ENCODE data around the gene LAMA2. TPM values are rescaled to one million over a fixed set of nuclear protein-coding genes. Genes with fewer than 3 reads are reported as not detected.

The LAMA2 gene
- total RNA-seq, 1 experiment from 2014 or later: 0.04 TPM

GRCh38 chr6:129267028-129267427 is 384.1 kb downstream of the LAMA2 start:
- Histone ChIP-seq H3K27ac (ENCODE audit: low read length) (no peak overlapping the region), H3K79me2 (ENCODE audit: low read length) (no peaks in the 10 kb centered on the region), H3K4me2 (ENCODE audit: low read depth, low read length, poor library complexity, severe bottlenecking) (no peak overlapping the region), H4K20me1 (ENCODE audit: insufficient read depth, low read depth, low read length) (no peaks in the 10 kb centered on the region), H3K36me3 (ENCODE audit: insufficient read depth, low read length) (no peaks in the 10 kb centered on the region), H3K9me2 (replicated peaks; ENCODE audit: insufficient read depth, low read length) (no peaks in the 10 kb centered on the region), H3K9me3 (ENCODE audit: low read length) (no peaks in the 10 kb centered on the region), H3K9ac (ENCODE audit: low read length) (no peak overlapping the region), H3K27me3 (ENCODE audit: low read length) (no peaks in the 10 kb centered on the region), H3K4me3 (ENCODE audit: low read length) (no peak overlapping the region), H2AFZ (ENCODE audit: low read length) (no peak overlapping the region), H3K4me1 (ENCODE audit: low read length) (no peaks in the 10 kb centered on the region)
- no peak for DNase-seq

GRCh38 chr6:129269076-129269475 is 386.1 kb downstream of the LAMA2 start:
- no peak for DNase-seq
- Histone ChIP-seq H3K36me3 (ENCODE audit: insufficient read depth, low read length) (no peaks in the 10 kb centered on the region), H3K27me3 (ENCODE audit: low read length) (no peaks in the 10 kb centered on the region), H3K4me2 (ENCODE audit: low read depth, low read length, poor library complexity, severe bottlenecking) (no peak overlapping the region), H2AFZ (ENCODE audit: low read length) (no peak overlapping the region), H3K27ac (ENCODE audit: low read length) (no peak overlapping the region), H3K9ac (ENCODE audit: low read length) (no peak overlapping the region), H3K79me2 (ENCODE audit: low read length) (no peaks in the 10 kb centered on the region), H3K4me1 (ENCODE audit: low read length) (no peaks in the 10 kb centered on the region), H3K4me3 (ENCODE audit: low read length) (no peak overlapping the region), H3K9me3 (ENCODE audit: low read length) (no peaks in the 10 kb centered on the region), H4K20me1 (ENCODE audit: insufficient read depth, low read depth, low read length) (no peaks in the 10 kb centered on the region), H3K9me2 (replicated peaks; ENCODE audit: insufficient read depth, low read length) (no peaks in the 10 kb centered on the region)

- no peak overlapping the region for H3K4me3 ChIP-seq (ENCODE audit: low read length)
- no peaks in the 10 kb centered on the region for H3K4me1 ChIP-seq (ENCODE audit: low read length)
- DNase-seq: no peak
- H3K36me3 ChIP-seq (ENCODE audit: insufficient read depth, low read length): no peaks in the 10 kb centered on the region
- no peaks in the 10 kb centered on the region for H3K9me2 ChIP-seq (replicated peaks; ENCODE audit: insufficient read depth, low read length)
- no peaks in the 10 kb centered on the region for H3K27me3 ChIP-seq (ENCODE audit: low read length)
- no peaks in the 10 kb centered on the region for H3K79me2 ChIP-seq (ENCODE audit: low read length)
- H2AFZ ChIP-seq (ENCODE audit: low read length): no peak overlapping the region
- no peak overlapping the region for H3K9ac ChIP-seq (ENCODE audit: low read length)
- H3K9me3 ChIP-seq (ENCODE audit: low read length): no peaks in the 10 kb centered on the region
- H3K4me2 ChIP-seq (ENCODE audit: low read depth, low read length, poor library complexity, severe bottlenecking): no peak overlapping the region
- no peaks in the 10 kb centered on the region for H4K20me1 ChIP-seq (ENCODE audit: insufficient read depth, low read depth, low read length)
- H3K27ac ChIP-seq (ENCODE audit: low read length): no peak overlapping the region
These were observed 387.0 kb downstream of the LAMA2 start for GRCh38 chr6:129269891-129270290.

GRCh38 chr6:129270450-129270849 is 387.5 kb downstream of the LAMA2 start:
- Histone ChIP-seq H3K36me3 (ENCODE audit: insufficient read depth, low read length) (no peaks in the 10 kb centered on the region), H3K27ac (ENCODE audit: low read length) (no peak overlapping the region), H3K9ac (ENCODE audit: low read length) (no peak overlapping the region), H3K4me1 (ENCODE audit: low read length) (no peaks in the 10 kb centered on the region), H3K79me2 (ENCODE audit: low read length) (no peaks in the 10 kb centered on the region), H3K4me2 (ENCODE audit: low read depth, low read length, poor library complexity, severe bottlenecking) (no peak overlapping the region), H3K4me3 (ENCODE audit: low read length) (no peak overlapping the region), H4K20me1 (ENCODE audit: insufficient read depth, low read depth, low read length) (no peaks in the 10 kb centered on the region), H3K9me3 (ENCODE audit: low read length) (no peaks in the 10 kb centered on the region), H3K27me3 (ENCODE audit: low read length) (no peaks in the 10 kb centered on the region), H3K9me2 (replicated peaks; ENCODE audit: insufficient read depth, low read length) (no peaks in the 10 kb centered on the region), H2AFZ (ENCODE audit: low read length) (no peak overlapping the region)
- no peak for DNase-seq

- H3K27me3 ChIP-seq (ENCODE audit: low read length): no peaks in the 10 kb centered on the region
- no peak overlapping the region for H3K9ac ChIP-seq (ENCODE audit: low read length)
- H2AFZ ChIP-seq (ENCODE audit: low read length): no peak overlapping the region
- no peaks in the 10 kb centered on the region for H3K79me2 ChIP-seq (ENCODE audit: low read length)
- no peaks in the 10 kb centered on the region for H3K36me3 ChIP-seq (ENCODE audit: insufficient read depth, low read length)
- no peaks in the 10 kb centered on the region for H3K4me1 ChIP-seq (ENCODE audit: low read length)
- DNase-seq: no peak
- no peaks in the 10 kb centered on the region for H3K9me3 ChIP-seq (ENCODE audit: low read length)
- no peak overlapping the region for H3K27ac ChIP-seq (ENCODE audit: low read length)
- no peak overlapping the region for H3K4me3 ChIP-seq (ENCODE audit: low read length)
- H4K20me1 ChIP-seq (ENCODE audit: insufficient read depth, low read depth, low read length): no peaks in the 10 kb centered on the region
- no peak overlapping the region for H3K4me2 ChIP-seq (ENCODE audit: low read depth, low read length, poor library complexity, severe bottlenecking)
- H3K9me2 ChIP-seq (replicated peaks; ENCODE audit: insufficient read depth, low read length): no peaks in the 10 kb centered on the region
These were observed 390.2 kb downstream of the LAMA2 start for GRCh38 chr6:129273161-129273560.

- Histone ChIP-seq H3K27ac (ENCODE audit: low read length) (no peak overlapping the region), H3K79me2 (ENCODE audit: low read length) (no peaks in the 10 kb centered on the region), H3K4me3 (ENCODE audit: low read length) (no peak overlapping the region), H3K36me3 (ENCODE audit: insufficient read depth, low read length) (no peaks in the 10 kb centered on the region), H4K20me1 (ENCODE audit: insufficient read depth, low read depth, low read length) (no peaks in the 10 kb centered on the region), H3K4me1 (ENCODE audit: low read length) (no peaks in the 10 kb centered on the region), H3K27me3 (ENCODE audit: low read length) (no peaks in the 10 kb centered on the region), H3K4me2 (ENCODE audit: low read depth, low read length, poor library complexity, severe bottlenecking) (no peak overlapping the region), H2AFZ (ENCODE audit: low read length) (no peak overlapping the region), H3K9me3 (ENCODE audit: low read length) (no peaks in the 10 kb centered on the region), H3K9me2 (replicated peaks; ENCODE audit: insufficient read depth, low read length) (no peaks in the 10 kb centered on the region), H3K9ac (ENCODE audit: low read length) (no peak overlapping the region)
- DNase-seq: no peak
These were observed 393.5 kb downstream of the LAMA2 start for GRCh38 chr6:129276461-129276860.

GRCh38 chr6:129276986-129277385 is 394.0 kb downstream of the LAMA2 start:
- Histone ChIP-seq H3K9me3 (ENCODE audit: low read length) (no peaks in the 10 kb centered on the region), H3K27ac (ENCODE audit: low read length) (no peak overlapping the region), H3K9me2 (replicated peaks; ENCODE audit: insufficient read depth, low read length) (no peaks in the 10 kb centered on the region), H3K4me2 (ENCODE audit: low read depth, low read length, poor library complexity, severe bottlenecking) (no peak overlapping the region), H3K9ac (ENCODE audit: low read length) (no peak overlapping the region), H3K4me3 (ENCODE audit: low read length) (no peak overlapping the region), H3K79me2 (ENCODE audit: low read length) (no peaks in the 10 kb centered on the region), H3K36me3 (ENCODE audit: insufficient read depth, low read length) (no peaks in the 10 kb centered on the region), H3K4me1 (ENCODE audit: low read length) (no peaks in the 10 kb centered on the region), H3K27me3 (ENCODE audit: low read length) (no peaks in the 10 kb centered on the region), H4K20me1 (ENCODE audit: insufficient read depth, low read depth, low read length) (no peaks in the 10 kb centered on the region), H2AFZ (ENCODE audit: low read length) (no peak overlapping the region)
- DNase-seq: no peak

- Histone ChIP-seq H3K9ac (ENCODE audit: low read length) (no peak overlapping the region), H4K20me1 (ENCODE audit: insufficient read depth, low read depth, low read length) (no peaks in the 10 kb centered on the region), H3K9me3 (ENCODE audit: low read length) (no peaks in the 10 kb centered on the region), H3K27me3 (ENCODE audit: low read length) (no peaks in the 10 kb centered on the region), H3K27ac (ENCODE audit: low read length) (no peak overlapping the region), H2AFZ (ENCODE audit: low read length) (no peak overlapping the region), H3K9me2 (replicated peaks; ENCODE audit: insufficient read depth, low read length) (no peaks in the 10 kb centered on the region), H3K4me2 (ENCODE audit: low read depth, low read length, poor library complexity, severe bottlenecking) (no peak overlapping the region), H3K4me3 (ENCODE audit: low read length) (no peak overlapping the region), H3K36me3 (ENCODE audit: insufficient read depth, low read length) (no peaks in the 10 kb centered on the region), H3K79me2 (ENCODE audit: low read length) (no peaks in the 10 kb centered on the region), H3K4me1 (ENCODE audit: low read length) (no peaks in the 10 kb centered on the region)
- DNase-seq: no peak
These were observed 396.7 kb downstream of the LAMA2 start for GRCh38 chr6:129279343-129280292.
